GM23338 (cell line): ENCODE measurements around the gene COL8A1. TPM values are rescaled to one million over a fixed set of nuclear protein-coding genes. Genes with fewer than 3 reads are reported as not detected.

Experiments
- ATAC-seq: fragments of 200-7000 bp; cut with Tn5 transposase; 3 replicates; pipeline ENCODE4 v1.9.1; 2020
- DNase-seq: peaks from one replicate; pipeline ENCODE4 v3.0.0-alpha.2; 2015; ENCODE audit warnings: low spot score
- H2AFZ ChIP-seq: fragments of 200-600 bp; sonication (generic); 2 replicates; pipeline ENCODE4 v1.8.0; 2016; ENCODE audit warnings: antibody characterized with exemption, mild to moderate bottlenecking, moderate library complexity
- H3F3A ChIP-seq: fragments of 200-600 bp; sonication (generic); replicated peaks from 2 replicates; pipeline ENCODE4 v1.8.0; 2017; ENCODE audit warnings: antibody characterized with exemption, mixed run types, low read depth
- H3K27ac ChIP-seq: fragments of 200-600 bp; sonication (generic); 2 replicates; pipeline ENCODE4 v1.6.1; 2016; ENCODE audit warnings: low read depth
- H3K27me3 ChIP-seq: fragments of 200-600 bp; sonication (generic); 2 replicates; pipeline ENCODE4 v1.8.0; 2016; ENCODE audit warnings: mild to moderate bottlenecking, mixed run types, moderate library complexity; ENCODE audit not compliant: insufficient read depth
- H3K36me3 ChIP-seq: fragments of 200-600 bp; sonication (generic); 2 replicates; pipeline ENCODE4 v1.8.0; 2016; ENCODE audit warnings: mild to moderate bottlenecking; ENCODE audit not compliant: insufficient read depth
- H3K4me1 ChIP-seq: fragments of 200-600 bp; sonication (generic); 2 replicates; pipeline ENCODE4 v1.8.0; 2016; ENCODE audit warnings: mild to moderate bottlenecking, moderate library complexity; ENCODE audit not compliant: insufficient read depth
- H3K4me2 ChIP-seq: fragments of 200-600 bp; sonication (generic); 2 replicates; pipeline ENCODE4 v1.7.1; 2017; ENCODE audit warnings: mixed run types
- H3K4me3 ChIP-seq: fragments of 200-600 bp; sonication (generic); 2 replicates; pipeline ENCODE4 v1.6.1; 2016; ENCODE audit warnings: mixed run types
- H3K79me2 ChIP-seq: fragments of 200-600 bp; sonication (generic); replicated peaks from 2 replicates; pipeline ENCODE4 v1.8.0; 2017; ENCODE audit warnings: mild to moderate bottlenecking; ENCODE audit not compliant: insufficient read depth
- H3K9me2 ChIP-seq: fragments of 200-600 bp; sonication (generic); 2 replicates; pipeline ENCODE4 v1.8.0; 2017; ENCODE audit not compliant: insufficient read depth
- H4K20me1 ChIP-seq: fragments of 200-600 bp; sonication (generic); replicated peaks from 2 replicates; pipeline ENCODE4 v1.8.0; 2017; ENCODE audit warnings: mild to moderate bottlenecking; ENCODE audit not compliant: insufficient read depth
- H3K27ac Mint-ChIP-seq: 2 replicates; pipeline ENCODE4 v1.8.0; 2020; ENCODE audit warnings: inconsistent platforms, mild to moderate bottlenecking, moderate library complexity, mixed read lengths
- H3K27me3 Mint-ChIP-seq: 3 replicates; pipeline ENCODE4 v1.8.0; 2022; ENCODE audit warnings: low read depth, mild to moderate bottlenecking, moderate library complexity, mixed read lengths, inconsistent platforms; ENCODE audit not compliant: insufficient read depth, poor library complexity
- H3K36me3 Mint-ChIP-seq: 3 replicates; pipeline ENCODE4 v1.8.0; 2021; ENCODE audit warnings: low read depth, mild to moderate bottlenecking, inconsistent platforms, moderate library complexity, mixed read lengths
- H3K4me1 Mint-ChIP-seq: 3 replicates; pipeline ENCODE4 v1.8.0; 2020; ENCODE audit warnings: mild to moderate bottlenecking, inconsistent platforms, mixed read lengths
- H3K4me3 Mint-ChIP-seq: 3 replicates; pipeline ENCODE4 v1.8.0; 2021; ENCODE audit warnings: moderate library complexity, mild to moderate bottlenecking, inconsistent platforms, mixed read lengths
- H3K9me3 Mint-ChIP-seq: 3 replicates; pipeline ENCODE4 v1.8.0; 2020; ENCODE audit warnings: moderate library complexity, mild to moderate bottlenecking, inconsistent platforms, mixed read lengths
- CREB1 ChIP-seq: fragments of 250-450 bp; sonication (Bioruptor Pico); IDR thresholded peaks from 2 replicates; pipeline ENCODE4 v1.5.0; 2020; ENCODE audit warnings: low read depth, mild to moderate bottlenecking, moderate library complexity
- CTCF ChIP-seq, 2 experiments: fragments of 200-600 bp in 1 of 2; sonication (generic) in 1 of 2; conservative IDR thresholded peaks; 2 replicates each; pipeline versions ENCODE4 v1.5.1 to v1.6.1; 2016 to 2017; ENCODE audit warnings: antibody characterized with exemption in 2 of 2, low read depth in 2 of 2, mild to moderate bottlenecking in 2 of 2, moderate library complexity in 1 of 2
- EZH2phosphoT487 ChIP-seq: fragments of 200-600 bp; sonication (generic); IDR thresholded peaks from one replicate; pipeline ENCODE4 v1.8.1; 2018; ENCODE audit warnings: antibody characterized with exemption; ENCODE audit not compliant: unreplicated experiment
- POLR2AphosphoS5 ChIP-seq: IDR thresholded peaks from 2 replicates; pipeline ENCODE4 v1.6.1; 2016; ENCODE audit warnings: antibody characterized with exemption, low read depth
- ZNF114 ChIP-seq: fragments of 250-450 bp; sonication (Bioruptor Pico); IDR thresholded peaks from 2 replicates; pipeline ENCODE4 v1.5.0; 2020; ENCODE audit warnings: mild to moderate bottlenecking, moderate library complexity
- ZNF462 ChIP-seq: fragments of 250-450 bp; sonication (Bioruptor Pico); IDR thresholded peaks from 2 replicates; pipeline ENCODE4 v1.5.0; 2020; ENCODE audit warnings: mild to moderate bottlenecking, moderate library complexity
- polyA plus RNA-seq: library from polyadenylated mRNA; unstranded; fragments of >200 nt; fragmentation: Nextera tagmentation; extraction: Ambion mirVana; gene quantifications from 2 replicates; pipeline ENCODE4 v1.2.1, GENCODE V29; 2016
- total RNA-seq: library from RNA; depleted of rRNA; stranded (reverse); fragments of >200 nt; shearing (Covaris generic); gene quantifications from 2 replicates; pipeline ENCODE4 v1.2.3, GENCODE V29; 2014

Gene COL8A1
- total and polyA plus RNA-seq, 2 experiments from 2014 or later, result 0.26 to 0.97 TPM

GRCh38 chr3:99764377-99764776 lies 126.0 kb downstream of the COL8A1 start (continued):
- TF ChIP-seq ZNF462 (CRISPR knock-in tag) (no peak), EZH2phosphoT487 (no peak), CREB1 (CRISPR knock-in tag) (no peak)

GRCh38 chr3:99765042-99765942 lies 126.9 kb downstream of the COL8A1 start:
- no peaks in the 10 kb centered on the region for H4K20me1 ChIP-seq
- ATAC-seq (no peak), DNase-seq (no peak)
- H3K27me3 ChIP-seq, result no peaks in the 10 kb centered on the region
- no peaks in the 10 kb centered on the region for H3K36me3 ChIP-seq
- H3K27ac ChIP-seq, result no peak overlapping the region
- no peaks in the 10 kb centered on the region for H3K36me3 Mint-ChIP-seq
- peaks cover 3% of the 10 kb centered on the region; the same call in 2 of the 3 replicates for H3K4me1 Mint-ChIP-seq
- no peaks in the 10 kb centered on the region for H3K79me2 ChIP-seq
- no peaks in the 10 kb centered on the region; the same call in 1 of the 2 replicates for H3K4me1 ChIP-seq
- peaks cover 14% of the 10 kb centered on the region for H3K9me2 ChIP-seq
- no peak overlapping the region for H3K4me3 Mint-ChIP-seq
- H3K27ac Mint-ChIP-seq, result no peak overlapping the region
- H3K9me3 Mint-ChIP-seq, result no peaks in the 10 kb centered on the region
- no peaks in the 10 kb centered on the region for H3F3A ChIP-seq
- H2AFZ ChIP-seq, result no peak overlapping the region
- H3K27me3 Mint-ChIP-seq, result no peaks in the 10 kb centered on the region
- no peak overlapping the region for H3K4me3 ChIP-seq
- no peak overlapping the region for H3K4me2 ChIP-seq
- TF ChIP-seq CTCF (conservative IDR thresholded peaks at IDR 0.05; ENCODE audit: low read depth in 2 of 2) (no peak), POLR2AphosphoS5 (no peak), ZNF114 (CRISPR knock-in tag) (no peak), ZNF462 (CRISPR knock-in tag) (no peak)
